Renal cortex interstitium (tissue), 11 donors: ENCODE results near the gene JSRP1. TPM values are rescaled to one million over a fixed set of nuclear protein-coding genes. Genes with fewer than 3 reads are reported as not detected.

Source experiments
- DNase-seq, 11 donors: peaks; one replicate each; pipeline ENCODE4 v3.0.0-alpha.2; 2013; ENCODE audit warnings: low read depth in 9 of 11, low spot score in 4 of 11; ENCODE audit errors: extremely low read depth in 1 of 11
- polyA plus RNA-seq, 3 donors: library from polyadenylated mRNA; unstranded; fragments of 120-200 nt; gene quantifications; one replicate each; pipeline ENCODE4 v1.2.1, GENCODE V29; 2013; ENCODE audit not compliant: insufficient read length in 3 of 3

Gene JSRP1
- polyA plus RNA-seq, 3 donors: 0.56 to 1.3 (median 0.59) TPM

- DNase-seq: no peak
Measured at GRCh38 chr19:2250766-2251105, 5.5 kb downstream of the JSRP1 start.

GRCh38 chr19:2249880-2250765 lies 6.1 kb downstream of the JSRP1 start:
- no peak for DNase-seq

DNA sequence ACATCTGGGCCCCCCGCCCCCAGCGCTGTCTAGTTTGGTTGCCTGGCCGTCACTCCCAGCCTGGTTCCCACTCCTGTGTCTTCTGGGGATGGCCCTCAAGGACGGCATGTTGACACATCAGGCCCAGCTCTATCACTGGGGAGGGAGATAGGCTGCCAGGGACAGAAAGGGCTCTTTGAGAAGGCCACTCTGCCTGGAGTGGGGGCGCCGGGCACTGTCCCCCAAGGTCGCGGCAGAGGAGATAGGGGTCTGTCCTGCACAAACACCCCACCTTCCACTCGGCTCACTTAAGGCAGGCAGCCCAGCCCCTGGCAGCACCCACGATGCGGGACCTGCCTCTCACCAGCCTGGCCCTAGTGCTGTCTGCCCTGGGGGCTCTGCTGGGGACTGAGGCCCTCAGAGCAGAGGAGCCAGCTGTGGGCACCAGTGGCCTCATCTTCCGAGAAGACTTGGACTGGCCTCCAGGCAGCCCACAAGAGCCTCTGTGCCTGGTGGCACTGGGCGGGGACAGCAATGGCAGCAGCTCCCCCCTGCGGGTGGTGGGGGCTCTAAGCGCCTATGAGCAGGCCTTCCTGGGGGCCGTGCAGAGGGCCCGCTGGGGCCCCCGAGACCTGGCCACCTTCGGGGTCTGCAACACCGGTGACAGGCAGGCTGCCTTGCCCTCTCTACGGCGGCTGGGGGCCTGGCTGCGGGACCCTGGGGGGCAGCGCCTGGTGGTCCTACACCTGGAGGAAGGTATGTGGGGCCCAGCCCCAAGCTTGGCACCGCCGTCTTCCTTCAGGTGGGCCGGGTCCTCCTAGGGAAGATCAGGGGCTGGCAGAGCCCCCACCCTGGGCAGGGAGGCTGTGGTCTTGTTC lies 7.0 kb downstream of the JSRP1 start, which contains the start of gene AMH:
TSS of gene AMH (plus strand) at position 314 of the 857 bp plus-strand sequence. CDS start at position 324, 10 bp downstream.
- DNase-seq: no peak

GRCh38 chr19:2248136-2249009 lies 7.8 kb downstream of the JSRP1 start:
- DNase-seq: no peak

GRCh38 chr19:2247433-2248101 lies 8.7 kb downstream of the JSRP1 start:
- no peak for DNase-seq

GRCh38 chr19:2246801-2247361 lies 9.3 kb downstream of the JSRP1 start:
- DNase-seq: no peak

DNA sequence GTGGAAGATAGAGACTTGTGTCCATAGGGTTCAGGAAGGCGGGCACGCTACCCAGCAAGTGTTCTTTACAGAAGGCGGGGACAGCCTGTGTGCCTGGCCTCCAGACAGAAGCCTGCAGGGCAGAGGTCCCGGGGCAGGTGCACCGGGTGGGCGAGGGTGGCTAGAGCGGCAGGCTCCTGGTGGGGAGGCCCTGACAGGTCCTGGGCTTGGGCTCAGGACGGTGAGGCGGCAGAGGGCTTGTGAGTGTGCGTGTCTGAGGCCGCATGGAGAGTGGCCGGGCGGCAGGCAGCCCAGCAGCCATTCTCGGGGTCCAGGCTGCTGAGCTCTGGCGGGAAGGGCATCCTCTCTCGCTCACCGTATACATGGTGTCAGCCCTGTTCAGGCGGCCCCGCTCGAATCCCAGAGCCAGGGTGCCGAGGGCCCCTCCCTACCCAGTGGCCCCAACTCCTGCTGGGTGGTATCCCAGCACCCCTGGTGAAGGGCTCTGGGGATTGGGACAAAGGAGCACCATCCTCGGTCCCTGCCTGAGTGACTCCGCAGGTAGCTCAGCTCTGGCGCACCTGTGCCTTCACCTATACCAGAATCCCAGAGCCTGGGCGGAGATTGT lies 10.1 kb downstream of the JSRP1 start:
- no peak for DNase-seq

DNA sequence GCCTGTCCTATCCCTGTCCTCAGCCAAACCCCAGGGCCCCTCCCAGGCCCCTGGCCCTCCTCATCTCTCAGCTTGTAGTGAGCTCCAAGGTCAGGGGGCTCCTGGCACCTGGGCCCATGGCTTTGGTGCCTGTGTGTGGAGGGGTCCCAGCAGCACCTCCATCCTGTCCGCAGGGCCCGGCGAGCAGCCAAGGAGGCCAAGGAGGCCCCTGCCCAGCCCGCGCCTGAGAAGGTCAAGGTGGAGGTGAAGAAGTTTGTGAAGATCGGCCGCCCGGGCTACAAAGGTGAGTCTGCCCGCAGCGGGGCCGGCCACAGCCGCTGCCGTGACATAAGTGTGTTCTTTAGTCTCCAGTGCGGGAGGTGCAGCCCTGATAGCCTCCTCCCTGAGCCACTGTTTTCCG lies 10.9 kb downstream of the JSRP1 start:
- no peak for DNase-seq

DNA sequence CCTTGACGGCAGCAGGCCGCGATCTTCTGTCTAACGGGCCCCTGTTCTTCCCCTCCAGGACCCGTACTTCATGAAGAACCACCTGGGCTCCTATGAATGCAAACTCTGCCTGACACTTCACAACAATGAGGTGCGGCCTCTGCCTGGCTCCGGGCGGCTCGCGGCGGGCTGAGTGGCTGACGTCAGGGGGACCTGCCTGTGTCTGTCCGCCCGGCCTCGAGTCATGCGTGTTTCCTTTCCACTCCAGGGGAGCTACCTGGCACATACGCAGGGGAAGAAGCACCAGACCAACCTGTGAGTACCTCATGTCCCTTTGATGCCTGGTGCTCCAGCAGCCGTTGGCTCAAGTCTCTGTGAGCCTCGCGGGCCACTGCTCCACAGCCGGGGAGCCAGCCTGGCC lies 11.7 kb downstream of the JSRP1 start:
- DNase-seq: no peak

- DNase-seq: no peak
Measured at GRCh38 chr19:2244125-2244411, 12.1 kb downstream of the JSRP1 start.

DNA sequence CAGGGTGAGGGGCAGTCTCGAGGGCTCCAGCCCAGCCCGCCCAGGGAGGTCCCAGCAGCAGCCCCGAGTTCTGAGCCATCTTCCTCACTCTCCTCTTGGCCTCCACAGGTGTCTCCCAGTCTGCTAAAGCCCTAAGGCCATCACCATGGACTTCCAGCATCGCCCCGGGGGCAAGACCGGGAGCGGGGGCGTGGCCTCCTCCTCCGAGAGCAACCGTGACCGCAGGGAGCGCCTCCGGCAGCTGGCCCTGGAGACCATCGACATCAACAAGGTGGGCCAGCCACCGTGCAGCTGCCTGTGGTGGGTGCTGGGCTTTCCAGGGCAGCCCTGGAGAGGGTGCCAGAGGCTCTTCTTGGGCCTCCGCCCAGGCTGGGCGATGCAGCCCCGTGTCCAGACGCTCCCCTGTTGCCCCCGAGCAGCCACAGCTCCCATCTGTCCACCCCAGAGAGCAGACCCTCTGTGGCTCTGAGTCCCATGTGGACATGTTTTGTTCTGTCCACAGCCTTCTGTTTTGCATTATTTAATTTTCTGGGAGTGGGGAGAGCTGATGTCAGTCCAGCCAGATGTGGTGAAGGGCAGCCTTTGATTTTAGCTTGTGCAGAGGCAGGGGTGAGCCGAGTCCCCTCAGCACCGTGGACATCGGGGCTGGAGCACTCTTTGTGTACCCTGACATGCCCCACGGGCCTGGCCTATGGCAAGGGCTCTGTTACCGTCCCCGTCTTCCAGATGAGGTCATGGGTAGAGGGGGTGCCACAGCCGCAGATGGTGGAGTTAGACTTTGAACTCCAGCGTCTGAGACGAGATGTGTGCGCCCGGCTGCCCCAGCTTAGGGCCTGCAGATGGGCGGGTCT lies 12.7 kb downstream of the JSRP1 start:
- DNase-seq: peak in 1 of 11 donors; percentile 46

GRCh38 chr19:2242816-2243215 lies 13.4 kb downstream of the JSRP1 start:
- DNase-seq: no peak

DNA sequence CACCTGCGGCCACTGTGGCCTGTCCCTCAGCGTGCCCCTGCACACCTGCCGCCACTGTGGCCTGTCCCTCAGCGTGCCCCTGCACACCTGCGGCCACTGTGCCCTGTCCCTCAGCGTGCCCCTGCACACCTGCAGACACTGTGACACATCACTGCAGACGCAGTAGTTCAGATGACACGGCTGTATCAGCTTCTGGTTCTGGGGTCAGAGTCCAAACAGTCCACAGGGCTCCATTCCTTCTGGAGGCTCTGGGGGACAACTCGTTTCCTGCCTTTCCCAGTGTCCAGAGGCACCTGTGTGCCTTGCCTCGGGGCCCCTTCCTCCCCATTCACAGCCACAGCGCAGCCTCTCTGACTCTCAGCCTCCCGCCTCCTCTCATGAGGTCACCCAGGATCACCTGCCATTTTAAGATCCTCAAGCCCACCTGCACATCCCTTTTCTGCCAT lies 14.1 kb downstream of the JSRP1 start:
- DNase-seq: no peak

DNA sequence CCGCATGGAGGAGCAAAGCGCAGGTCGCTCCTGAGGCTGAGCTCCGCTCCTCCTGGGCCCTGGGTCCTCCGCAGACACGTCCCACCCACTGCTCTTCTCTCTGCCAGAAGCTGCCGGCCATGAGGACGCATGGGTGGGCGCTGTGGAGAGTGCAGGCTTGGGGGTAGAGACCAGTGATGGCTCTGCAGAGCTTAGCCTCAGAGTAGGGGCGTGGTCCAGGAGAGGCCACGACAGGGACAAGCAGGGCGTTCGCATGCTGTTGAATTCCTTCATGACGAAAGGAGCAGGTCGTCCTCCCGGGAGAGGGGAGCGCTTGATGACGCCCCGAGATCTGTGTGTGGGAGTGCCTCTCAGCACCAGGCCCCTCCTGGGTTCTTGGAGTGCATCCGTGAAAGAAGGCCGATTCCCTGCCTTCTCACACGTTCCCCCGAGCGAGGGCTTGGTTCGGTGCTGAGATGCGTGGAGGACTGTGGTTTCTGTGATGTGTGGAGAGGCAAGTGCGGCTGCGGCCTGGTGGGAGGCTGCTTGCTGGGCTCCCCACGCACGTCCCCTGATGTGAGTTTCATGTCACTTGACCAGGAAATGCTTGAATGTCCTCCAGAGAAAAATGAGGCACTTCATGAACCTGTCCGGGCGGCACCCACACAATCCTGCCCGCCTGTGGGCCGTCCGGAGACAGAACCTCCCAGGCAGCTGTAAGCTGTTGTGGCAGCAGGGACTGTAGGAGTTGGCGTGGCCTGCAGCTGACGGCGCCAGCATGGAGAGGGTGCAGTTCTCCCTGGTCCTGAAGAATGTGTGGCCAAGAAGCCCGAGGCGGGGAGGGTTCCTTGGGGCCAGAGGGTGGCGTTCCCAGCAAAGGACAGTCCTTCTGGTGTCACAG lies 15.1 kb downstream of the JSRP1 start:
- DNase-seq: no peak

GRCh38 chr19:2239771-2240770 lies 16.1 kb downstream of the JSRP1 start:
- DNase-seq: no peak
